H54 (cell line): ENCODE measurements around the gene KLF12.

Experiments used
- DNase-seq: peaks from one replicate; pipeline ENCODE4 v3.0.0; 2011; ENCODE audit warnings: low spot score, mixed read lengths; ENCODE audit not compliant: insufficient read length
- FAIRE-seq: peaks from 3 replicates; lab custom pipeline; 2011; peaks lifted over from hg19 to GRCh38; lab: Jason Lieb, UNC
- POLR2A ChIP-seq: IDR thresholded peaks from 2 replicates; pipeline ENCODE4 v1.6.1; 2011; ENCODE audit warnings: low read depth, mild to moderate bottlenecking, low read length

KLF12 gene

DNA sequence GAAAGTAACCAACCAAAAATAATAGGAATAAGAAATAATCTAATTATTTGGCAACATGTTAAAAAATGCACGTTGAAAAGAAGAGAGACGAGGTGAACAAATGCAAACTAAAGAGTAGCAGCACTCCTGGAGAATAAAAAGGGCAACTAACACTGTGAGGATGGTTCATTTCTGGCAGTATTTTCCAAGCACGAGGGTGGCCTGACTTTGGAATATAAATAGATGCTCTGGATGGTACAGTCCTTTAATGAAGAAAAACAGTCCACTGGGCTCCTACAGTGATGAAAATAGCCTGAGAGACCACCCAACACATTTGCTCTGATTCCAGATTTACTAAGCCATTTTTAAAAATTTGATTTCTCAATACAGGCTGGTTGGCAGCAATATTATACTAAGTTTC, 17.7 kb upstream of the KLF12 start:
- no peak for FAIRE-seq
- no peak for DNase-seq
- TF ChIP-seq POLR2A, result no peak

DNA sequence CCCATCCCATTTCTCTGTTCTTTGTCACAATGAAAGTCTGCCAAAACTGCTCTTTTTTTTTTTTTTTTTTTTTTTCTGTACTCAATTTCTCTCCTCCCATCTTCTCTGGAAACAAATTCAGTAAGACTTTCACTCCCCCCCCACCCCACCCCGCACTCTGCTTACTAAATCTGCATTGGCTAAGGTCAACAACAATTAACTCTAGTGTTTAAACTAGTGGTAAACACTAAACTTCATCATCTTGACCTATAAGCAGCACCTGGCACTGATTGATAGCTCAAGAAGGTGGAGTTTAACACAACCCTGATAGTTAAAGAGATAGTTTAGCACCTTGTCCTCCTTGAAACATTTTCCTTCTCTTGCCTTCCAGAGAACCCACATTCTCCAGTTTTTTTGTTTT, 14.1 kb upstream of the KLF12 start:
- FAIRE-seq, result no peak
- no peak for DNase-seq

DNA sequence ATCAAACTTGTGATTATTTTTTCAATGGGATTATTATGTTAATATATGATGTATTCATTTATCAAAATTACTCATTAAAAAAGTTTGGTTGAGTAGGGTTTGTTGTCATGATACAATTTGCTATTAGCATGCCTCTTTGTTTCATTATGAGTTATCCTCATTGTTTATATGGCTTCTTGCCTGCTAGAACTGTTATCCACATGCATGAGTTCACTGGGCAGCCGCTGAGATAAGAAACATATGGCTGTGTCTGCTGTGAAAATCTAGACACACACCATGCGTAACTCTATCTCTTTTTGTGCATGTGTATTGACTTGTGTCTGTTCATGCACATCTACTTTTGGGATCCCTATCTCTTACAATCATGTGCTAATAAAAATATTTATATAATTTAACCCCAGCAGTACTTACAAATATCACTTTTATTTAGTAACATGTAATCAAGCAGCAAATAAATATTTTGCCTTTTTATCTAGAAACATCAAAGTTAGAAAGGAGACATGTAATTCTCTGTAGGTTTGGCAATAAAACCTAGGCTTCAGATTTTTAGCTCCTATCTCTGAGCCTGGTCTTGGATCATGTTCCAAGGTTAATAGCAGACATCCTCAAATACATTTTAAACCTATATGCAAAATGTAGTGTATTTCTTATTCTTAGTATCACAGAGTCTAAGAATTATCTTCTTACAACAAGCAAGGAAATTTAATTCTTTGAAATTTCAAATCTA, 11.2 kb upstream of the KLF12 start:
- TF ChIP-seq POLR2A, result no peak
- DNase-seq, result no peak
- no peak for FAIRE-seq

More for the DNA sequence above, 14.1 kb upstream of the KLF12 start:
- no peak for TF ChIP-seq POLR2A

DNA sequence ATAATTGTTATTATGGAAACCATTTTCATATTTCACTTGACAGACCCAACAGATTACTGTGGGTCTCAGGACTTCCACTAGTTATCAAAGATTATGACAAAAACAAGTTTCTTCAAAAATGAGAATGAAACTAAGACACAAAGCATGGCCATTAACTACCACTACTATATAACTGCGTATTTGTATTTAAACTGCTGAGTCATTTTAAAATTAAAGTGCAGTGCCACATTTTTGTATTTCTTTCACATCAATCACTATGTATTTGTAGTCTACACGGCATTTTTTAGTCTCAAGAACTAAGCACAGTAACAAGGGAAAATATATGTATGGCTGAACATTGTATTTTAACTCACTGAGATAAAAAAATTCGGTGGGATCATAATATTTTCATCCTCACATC, 10.1 kb upstream of the KLF12 start:
- TF ChIP-seq POLR2A, result no peak
- FAIRE-seq (no peak), DNase-seq (no peak)

DNA sequence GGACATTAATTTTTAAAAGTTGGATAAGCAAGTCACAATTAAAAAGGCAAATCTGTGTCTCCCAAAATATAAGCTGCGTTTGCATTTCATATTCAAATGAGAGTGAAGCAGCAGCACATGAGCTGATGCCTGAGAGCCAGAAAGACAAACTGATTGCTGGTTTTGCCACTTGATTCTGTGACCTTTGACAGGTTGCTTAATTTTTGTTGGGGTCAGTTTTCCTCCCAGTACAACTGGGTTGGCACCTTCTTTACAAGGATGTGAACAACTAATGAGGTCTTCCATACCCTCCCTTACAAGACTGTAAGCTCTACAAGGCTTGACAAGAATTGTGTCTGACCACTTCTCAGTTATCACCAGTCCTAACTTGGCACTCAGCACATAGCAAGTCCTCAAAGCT, 8.1 kb upstream of the KLF12 start:
- FAIRE-seq (no peak), DNase-seq (no peak)
- TF ChIP-seq POLR2A, result no peak

DNA sequence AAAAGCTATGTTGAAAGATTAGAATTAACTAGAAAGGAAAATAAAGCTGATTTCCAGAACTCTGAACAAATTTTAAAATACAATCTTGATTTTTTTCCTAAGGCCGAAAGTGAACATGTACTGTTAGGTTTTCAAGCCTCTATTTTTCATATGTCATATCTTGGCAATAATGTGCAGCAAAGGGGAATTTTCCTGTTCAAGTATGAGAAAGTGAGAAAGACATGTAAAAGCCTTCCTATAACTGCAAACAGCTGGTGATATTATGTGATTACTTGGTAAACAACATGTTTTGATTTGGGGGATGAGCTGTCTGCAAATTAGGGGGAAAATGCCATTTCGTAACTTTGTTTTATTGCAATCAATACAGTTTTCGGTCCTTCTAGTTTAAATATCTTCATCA, 4.0 kb upstream of the KLF12 start:
- DNase-seq (no peak), FAIRE-seq (peak; percentile 33)
- TF ChIP-seq POLR2A, result no peak

DNA sequence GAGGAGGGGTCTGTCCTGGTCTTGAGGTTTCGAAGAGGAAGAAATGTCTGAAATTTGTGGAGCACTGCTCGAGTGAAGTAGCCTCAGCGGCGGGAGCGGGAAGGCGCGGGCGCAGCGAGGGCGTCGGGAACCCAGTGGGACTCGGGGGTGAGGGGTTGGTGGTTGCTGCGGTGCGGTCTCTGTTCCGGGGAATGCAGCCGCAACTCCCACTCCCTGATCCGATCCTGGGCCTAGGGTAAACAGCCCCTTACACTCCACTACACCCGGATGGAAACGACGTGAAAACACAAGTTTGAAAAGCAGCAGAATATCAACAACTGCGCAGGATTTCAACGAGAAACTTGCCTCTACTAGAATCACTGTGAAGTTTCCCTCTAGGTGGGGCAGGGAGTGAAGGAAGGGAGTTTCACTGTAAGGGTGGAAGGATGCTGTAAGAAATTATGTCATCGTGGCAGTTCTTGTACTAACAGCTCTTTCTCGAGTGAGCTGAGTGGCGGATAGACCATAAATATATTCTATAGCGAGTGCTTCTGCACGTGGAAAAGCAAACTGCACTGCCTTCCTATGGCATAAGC, 2.0 kb upstream of the KLF12 start:
- no peak for TF ChIP-seq POLR2A
- DNase-seq, result peak; percentile 15
- FAIRE-seq, result peak; percentile 92

DNA sequence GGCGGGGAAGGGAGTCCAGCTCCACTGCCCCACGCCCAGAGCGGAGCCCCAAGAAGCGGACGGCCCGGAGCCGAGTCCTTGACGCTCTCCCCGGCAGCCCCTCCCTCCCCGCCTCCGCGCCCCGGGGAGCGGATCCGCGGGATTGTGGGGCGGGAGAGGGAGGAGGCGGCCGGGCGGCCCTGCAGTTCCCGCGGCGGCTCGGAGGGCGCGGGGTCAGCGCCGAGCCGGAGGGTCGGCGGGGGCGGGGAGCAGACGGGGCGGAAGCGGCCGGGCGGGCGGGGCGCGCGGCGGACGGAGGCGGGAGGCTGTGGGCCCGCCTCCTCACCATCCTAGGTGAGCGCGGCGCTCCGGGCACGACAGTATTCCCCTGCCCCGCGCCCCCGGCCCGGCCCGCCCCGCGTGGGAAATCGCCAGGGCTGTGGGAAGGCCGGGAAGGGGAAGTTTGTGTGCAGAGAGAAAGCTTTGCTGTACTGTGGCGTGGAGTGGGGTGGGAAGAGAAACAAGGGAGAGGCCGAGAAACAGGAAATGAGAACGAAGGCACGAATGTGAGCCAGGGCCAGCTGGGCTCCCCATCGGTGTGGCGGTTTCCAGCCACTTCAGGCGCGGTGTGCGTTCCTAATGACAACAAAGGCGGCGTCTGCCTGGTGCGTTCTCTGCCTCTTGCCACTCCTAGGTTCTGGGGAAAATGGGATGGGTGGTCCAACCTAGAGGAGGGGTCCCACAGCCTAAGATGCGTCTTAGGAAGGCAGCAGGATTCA, 1.3 kb upstream of the KLF12 start:
- DNase-seq, result peak; percentile 52
- peak; percentile 82 for FAIRE-seq

DNA sequence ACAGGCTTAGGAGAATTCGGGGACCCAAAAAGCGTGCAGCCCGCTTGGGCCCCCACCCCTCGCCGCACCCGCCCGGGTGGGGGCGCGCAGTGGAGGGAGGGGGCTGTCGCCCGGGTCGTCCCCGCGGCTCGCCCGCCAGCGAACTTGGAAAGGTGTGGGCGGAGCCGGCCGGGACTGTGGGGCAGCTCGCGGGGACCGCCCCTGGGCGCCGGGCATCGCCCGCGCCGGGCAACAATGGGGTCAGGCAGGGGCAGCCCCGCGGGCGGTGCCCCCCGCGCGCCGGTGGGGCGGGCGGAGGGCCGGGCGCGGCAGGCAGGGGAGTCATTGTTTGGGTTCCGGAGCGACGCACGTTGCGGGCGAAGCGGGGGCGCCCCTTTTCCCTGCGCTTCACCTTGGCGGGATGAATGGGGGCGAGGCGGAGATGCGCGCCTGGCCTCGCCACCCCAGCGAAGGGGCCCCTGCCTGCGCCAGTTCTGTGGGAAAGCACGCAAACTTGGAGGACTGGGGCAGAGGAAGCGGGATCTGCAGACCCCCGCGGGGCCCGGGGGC, 647 bp upstream of the KLF12 start:
- peak; percentile 47 for DNase-seq
- FAIRE-seq, result no peak
- TF ChIP-seq POLR2A, result peak; percentile 41; the same call in 1 of the 2 replicates

More for the DNA sequence above, 1.3 kb upstream of the KLF12 start:
- TF ChIP-seq POLR2A, result no peak; the same call in 1 of the 2 replicates

DNA sequence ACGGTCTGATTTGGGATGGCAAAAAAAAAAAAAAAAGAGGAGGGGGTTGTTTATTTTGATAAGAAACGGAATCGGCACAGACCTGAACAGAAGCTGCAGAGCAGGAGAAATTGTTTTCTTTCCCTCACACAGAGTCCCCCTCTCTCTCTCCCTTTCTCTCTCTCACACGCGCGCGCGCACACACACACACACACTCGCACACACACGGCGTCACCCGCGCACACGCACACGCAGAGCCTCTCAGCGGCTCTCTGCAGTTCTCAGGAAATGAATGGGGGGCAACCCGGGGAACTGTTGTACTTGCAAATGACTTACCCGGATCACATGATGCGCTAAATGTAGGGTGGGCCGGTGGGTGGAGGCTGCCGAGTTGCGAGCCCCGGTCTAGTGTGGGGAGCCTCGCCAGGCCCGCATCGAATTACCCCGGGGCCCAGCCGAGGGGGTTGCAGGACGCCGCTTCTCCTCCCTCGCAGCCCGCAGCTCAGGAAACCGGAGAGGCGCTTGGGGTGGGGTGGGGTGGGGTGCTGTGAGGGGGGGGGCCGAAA, 475 bp downstream of the KLF12 start:
- DNase-seq (peak; percentile 58), FAIRE-seq (peak; percentile 65)
- 0 out of 2 replicates have a peak, but pooled peaks have one; percentile 32 for TF ChIP-seq POLR2A

DNA sequence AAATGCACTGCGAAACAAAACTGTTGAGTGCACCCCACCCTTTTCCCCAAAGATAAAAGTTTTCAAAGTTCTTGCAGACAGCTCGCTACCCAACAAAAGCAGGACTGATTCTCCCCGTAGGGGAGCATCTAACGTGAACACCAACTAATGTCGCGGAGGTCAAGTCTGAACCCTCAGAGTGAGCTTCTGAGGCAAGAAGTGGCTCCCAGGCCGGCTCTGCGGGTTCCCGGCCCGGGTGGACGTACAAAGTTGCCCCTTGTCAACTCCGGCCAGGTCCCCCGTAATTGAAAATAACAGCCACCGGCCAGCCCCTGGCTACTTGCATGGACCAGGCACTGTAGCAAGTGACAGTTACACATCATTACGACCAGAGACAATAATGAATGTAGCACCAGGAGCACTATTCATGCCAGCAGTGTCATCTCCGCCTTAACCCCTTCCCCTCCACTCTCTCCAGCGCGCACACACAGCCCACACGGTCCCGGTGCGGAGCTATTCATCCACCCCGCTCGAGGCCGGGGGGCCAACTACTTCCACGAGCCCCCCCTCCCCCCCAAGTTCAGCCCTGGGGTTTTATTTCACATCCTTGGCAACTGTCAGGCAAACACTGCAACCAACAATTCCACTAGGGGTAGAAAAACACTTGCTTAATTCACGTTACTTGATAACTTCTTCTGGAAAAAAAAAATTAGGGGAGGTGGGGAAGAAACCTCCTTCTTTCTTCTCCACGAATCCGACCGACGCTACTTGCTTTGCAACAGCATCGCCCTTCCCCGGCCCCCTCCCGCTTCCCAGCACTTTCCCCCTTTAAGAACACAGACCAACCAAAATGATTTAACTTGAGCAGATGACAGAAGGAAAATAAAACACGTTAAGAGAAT, 1.2 kb downstream of the KLF12 start:
- no peak for TF ChIP-seq POLR2A
- FAIRE-seq, result peak; percentile 45
- DNase-seq, result peak; percentile 13

DNA sequence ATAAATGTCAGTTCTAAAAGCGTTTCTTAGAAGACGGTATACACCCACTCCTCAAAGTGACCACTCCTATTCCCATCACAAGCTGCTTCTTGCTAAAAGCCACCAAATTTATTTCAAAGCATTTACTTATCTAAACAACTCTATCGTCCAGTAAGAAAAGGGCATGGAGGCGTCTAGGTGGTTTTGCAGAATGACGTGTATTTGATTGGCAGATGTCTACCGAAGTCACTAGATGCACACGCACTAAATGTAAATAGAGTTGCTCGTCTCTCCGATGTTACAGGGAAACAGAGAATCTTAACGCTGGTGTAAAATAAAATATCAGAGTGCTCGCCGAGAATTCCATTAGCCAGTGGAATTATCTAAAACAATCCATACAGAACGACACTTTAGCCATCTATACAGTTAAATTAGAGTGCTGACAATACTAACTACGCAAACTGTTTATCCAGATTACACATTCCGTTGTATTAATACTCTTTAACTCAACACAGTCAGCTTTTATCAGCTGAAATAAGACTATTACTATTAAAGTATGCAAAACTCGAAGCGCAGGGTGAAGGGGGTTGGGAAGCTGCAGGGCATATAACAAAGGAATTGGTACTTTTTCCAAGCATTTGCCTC, 1.9 kb downstream of the KLF12 start:
- DNase-seq (no peak), FAIRE-seq (peak; percentile 50)

More for the DNA sequence above, 1.9 kb downstream of the KLF12 start:
- TF ChIP-seq POLR2A, result no peak
